ENCODE measurements around the gene TMEM213.

DNA sequence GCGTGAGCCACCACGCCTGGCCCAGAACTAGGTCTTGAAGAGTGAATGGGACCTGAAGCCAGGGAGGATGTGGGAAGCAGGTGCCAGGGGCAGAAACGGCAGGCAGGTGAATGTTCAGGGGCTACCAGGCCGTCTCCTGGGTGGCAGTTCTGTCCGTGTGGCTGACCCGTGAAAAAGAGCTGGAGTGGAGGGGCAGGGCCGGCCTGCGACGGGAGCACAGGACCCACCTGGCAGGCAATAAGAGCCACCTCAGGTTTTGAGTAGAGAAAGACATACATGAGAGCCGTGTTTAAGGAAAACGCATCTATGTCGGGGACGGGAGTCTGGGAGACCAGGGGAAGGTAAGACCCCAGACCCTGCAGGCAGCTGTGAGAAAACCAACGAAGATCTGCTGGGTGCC lies 70.9 kb downstream of the TMEM213 start:
- TF ChIP-seq EP300 (IDR thresholded peaks at IDR 0.05; ENCODE audit: low read length) (no peak), MTA2 (IDR thresholded peaks at IDR 0.05; ENCODE audit: low read depth) (no peak)
- TF ChIP-seq, protein P1, sequence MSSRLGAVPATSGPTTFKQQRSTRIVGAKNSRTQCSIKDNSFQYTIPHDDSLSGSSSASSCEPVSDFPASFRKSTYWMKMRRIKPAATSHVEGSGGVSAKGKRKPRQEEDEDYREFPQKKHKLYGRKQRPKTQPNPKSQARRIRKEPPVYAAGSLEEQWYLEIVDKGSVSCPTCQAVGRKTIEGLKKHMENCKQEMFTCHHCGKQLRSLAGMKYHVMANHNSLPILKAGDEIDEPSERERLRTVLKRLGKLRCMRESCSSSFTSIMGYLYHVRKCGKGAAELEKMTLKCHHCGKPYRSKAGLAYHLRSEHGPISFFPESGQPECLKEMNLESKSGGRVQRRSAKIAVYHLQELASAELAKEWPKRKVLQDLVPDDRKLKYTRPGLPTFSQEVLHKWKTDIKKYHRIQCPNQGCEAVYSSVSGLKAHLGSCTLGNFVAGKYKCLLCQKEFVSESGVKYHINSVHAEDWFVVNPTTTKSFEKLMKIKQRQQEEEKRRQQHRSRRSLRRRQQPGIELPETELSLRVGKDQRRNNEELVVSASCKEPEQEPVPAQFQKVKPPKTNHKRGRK (tag; IDR thresholded peaks at IDR 0.05), result no peak
- TF ChIP-seq, protein P2, sequence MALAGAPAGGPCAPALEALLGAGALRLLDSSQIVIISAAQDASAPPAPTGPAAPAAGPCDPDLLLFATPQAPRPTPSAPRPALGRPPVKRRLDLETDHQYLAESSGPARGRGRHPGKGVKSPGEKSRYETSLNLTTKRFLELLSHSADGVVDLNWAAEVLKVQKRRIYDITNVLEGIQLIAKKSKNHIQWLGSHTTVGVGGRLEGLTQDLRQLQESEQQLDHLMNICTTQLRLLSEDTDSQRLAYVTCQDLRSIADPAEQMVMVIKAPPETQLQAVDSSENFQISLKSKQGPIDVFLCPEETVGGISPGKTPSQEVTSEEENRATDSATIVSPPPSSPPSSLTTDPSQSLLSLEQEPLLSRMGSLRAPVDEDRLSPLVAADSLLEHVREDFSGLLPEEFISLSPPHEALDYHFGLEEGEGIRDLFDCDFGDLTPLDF (CRISPR knock-in tag; IDR thresholded peaks at IDR 0.05), result no peak
